NB4 (cell line): ENCODE data around the gene ARL14.
A peak's percentile ranks its signal among the peaks of the same experiment; 100 is the strongest.

Experiments
- POLR2A ChIP-seq: IDR thresholded peaks from 2 replicates; pipeline ENCODE4 v1.6.1; 2011; ENCODE audit warnings: mild to moderate bottlenecking; ENCODE audit not compliant: insufficient read length; ENCODE audit errors: extremely low read depth
- TF ChIP-seq, protein P1 (sequence below): IDR thresholded peaks from one replicate; pipeline ENCODE4 v1.5.1; 2012; ENCODE audit warnings: low read depth, low read length
- TF ChIP-seq, protein P2 (sequence below): IDR thresholded peaks from 2 replicates; pipeline ENCODE4 v1.6.1; 2011; ENCODE audit warnings: low read depth, low read length

DNA sequence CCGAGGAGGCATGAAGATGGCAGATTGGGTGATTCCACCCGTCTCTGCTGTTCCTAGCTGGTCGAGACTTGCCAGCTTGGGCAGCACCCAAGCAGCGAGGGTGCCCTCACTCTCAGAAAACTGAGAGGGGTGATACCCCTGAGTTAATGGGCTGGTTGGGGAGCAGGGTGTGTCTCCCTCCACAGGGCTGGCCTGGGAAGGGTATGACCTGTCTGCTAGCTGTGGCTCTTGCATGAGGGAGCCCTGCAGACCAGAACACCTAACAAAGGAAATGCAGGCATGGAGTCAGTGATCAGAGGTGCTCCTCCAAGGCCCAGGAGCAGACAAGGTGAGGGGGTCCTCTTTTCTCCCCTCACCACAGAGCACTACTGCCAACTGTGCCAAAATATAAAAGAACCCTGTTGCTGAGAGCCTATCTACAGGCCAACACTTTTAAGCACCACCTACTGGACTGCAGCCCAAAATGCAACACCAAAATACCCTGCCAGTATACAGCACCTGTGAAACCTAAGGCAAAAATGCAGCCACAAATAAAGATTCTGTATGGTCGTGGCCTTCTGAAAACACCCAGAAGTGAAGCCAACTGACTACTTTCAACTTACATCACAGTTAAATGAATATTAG lies 43.3 kb downstream of the ARL14 start:
- TF ChIP-seq, protein P1, sequence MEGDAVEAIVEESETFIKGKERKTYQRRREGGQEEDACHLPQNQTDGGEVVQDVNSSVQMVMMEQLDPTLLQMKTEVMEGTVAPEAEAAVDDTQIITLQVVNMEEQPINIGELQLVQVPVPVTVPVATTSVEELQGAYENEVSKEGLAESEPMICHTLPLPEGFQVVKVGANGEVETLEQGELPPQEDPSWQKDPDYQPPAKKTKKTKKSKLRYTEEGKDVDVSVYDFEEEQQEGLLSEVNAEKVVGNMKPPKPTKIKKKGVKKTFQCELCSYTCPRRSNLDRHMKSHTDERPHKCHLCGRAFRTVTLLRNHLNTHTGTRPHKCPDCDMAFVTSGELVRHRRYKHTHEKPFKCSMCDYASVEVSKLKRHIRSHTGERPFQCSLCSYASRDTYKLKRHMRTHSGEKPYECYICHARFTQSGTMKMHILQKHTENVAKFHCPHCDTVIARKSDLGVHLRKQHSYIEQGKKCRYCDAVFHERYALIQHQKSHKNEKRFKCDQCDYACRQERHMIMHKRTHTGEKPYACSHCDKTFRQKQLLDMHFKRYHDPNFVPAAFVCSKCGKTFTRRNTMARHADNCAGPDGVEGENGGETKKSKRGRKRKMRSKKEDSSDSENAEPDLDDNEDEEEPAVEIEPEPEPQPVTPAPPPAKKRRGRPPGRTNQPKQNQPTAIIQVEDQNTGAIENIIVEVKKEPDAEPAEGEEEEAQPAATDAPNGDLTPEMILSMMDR = peak; percentile 36
- no peak for TF ChIP-seq POLR2A
- TF ChIP-seq, protein P2, sequence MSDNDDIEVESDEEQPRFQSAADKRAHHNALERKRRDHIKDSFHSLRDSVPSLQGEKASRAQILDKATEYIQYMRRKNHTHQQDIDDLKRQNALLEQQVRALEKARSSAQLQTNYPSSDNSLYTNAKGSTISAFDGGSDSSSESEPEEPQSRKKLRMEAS = no peak
